ENCODE measurements around the gene CPED1.

DNA sequence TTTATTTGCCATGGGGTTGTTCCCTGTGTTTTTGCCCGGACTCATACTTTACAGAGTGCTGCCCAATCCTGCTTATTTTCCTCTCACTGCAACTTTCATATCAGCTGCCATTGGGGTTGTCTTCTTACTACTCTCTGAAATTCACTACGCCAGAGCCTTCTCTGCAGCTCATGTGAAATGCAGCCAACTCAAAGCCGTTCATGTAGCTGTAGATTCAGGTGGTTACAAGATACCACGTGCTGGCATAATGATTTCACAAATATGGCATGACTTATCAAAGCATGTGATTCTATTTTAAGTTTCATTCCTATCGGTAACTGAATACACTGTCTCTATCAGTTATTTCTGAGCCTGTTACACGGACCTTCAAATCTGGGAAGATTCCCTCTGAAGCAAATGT lies 210.0 kb downstream of the CPED1 start:
- TF ChIP-seq, protein P1, sequence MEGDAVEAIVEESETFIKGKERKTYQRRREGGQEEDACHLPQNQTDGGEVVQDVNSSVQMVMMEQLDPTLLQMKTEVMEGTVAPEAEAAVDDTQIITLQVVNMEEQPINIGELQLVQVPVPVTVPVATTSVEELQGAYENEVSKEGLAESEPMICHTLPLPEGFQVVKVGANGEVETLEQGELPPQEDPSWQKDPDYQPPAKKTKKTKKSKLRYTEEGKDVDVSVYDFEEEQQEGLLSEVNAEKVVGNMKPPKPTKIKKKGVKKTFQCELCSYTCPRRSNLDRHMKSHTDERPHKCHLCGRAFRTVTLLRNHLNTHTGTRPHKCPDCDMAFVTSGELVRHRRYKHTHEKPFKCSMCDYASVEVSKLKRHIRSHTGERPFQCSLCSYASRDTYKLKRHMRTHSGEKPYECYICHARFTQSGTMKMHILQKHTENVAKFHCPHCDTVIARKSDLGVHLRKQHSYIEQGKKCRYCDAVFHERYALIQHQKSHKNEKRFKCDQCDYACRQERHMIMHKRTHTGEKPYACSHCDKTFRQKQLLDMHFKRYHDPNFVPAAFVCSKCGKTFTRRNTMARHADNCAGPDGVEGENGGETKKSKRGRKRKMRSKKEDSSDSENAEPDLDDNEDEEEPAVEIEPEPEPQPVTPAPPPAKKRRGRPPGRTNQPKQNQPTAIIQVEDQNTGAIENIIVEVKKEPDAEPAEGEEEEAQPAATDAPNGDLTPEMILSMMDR (IDR thresholded peaks at IDR 0.05) = no peak
- no peak for TF ChIP-seq EZH2 (IDR thresholded peaks at IDR 0.05)
